Vein endothelial cell (primary cell): ENCODE measurements around the gene C2orf69. TPM values are rescaled to one million over a fixed set of nuclear protein-coding genes. Genes with fewer than 3 reads are reported as not detected.

Experiments used
- small RNA-seq: library from RNA; depleted of rRNA; stranded (forward); fragments of <200 nt; gene quantifications from one replicate; pipeline ENCODE3, GENCODE V24; 2012
- total RNA-seq: library from RNA; depleted of rRNA; stranded (reverse); fragments of >200 nt; gene quantifications from 2 replicates; pipeline ENCODE4 v1.2.3, GENCODE V29; 2012

The C2orf69 gene, protein sequence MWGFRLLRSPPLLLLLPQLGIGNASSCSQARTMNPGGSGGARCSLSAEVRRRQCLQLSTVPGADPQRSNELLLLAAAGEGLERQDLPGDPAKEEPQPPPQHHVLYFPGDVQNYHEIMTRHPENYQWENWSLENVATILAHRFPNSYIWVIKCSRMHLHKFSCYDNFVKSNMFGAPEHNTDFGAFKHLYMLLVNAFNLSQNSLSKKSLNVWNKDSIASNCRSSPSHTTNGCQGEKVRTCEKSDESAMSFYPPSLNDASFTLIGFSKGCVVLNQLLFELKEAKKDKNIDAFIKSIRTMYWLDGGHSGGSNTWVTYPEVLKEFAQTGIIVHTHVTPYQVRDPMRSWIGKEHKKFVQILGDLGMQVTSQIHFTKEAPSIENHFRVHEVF
- total RNA-seq, result 12.1 and 17.3 TPM in 2 replicates

DNA sequence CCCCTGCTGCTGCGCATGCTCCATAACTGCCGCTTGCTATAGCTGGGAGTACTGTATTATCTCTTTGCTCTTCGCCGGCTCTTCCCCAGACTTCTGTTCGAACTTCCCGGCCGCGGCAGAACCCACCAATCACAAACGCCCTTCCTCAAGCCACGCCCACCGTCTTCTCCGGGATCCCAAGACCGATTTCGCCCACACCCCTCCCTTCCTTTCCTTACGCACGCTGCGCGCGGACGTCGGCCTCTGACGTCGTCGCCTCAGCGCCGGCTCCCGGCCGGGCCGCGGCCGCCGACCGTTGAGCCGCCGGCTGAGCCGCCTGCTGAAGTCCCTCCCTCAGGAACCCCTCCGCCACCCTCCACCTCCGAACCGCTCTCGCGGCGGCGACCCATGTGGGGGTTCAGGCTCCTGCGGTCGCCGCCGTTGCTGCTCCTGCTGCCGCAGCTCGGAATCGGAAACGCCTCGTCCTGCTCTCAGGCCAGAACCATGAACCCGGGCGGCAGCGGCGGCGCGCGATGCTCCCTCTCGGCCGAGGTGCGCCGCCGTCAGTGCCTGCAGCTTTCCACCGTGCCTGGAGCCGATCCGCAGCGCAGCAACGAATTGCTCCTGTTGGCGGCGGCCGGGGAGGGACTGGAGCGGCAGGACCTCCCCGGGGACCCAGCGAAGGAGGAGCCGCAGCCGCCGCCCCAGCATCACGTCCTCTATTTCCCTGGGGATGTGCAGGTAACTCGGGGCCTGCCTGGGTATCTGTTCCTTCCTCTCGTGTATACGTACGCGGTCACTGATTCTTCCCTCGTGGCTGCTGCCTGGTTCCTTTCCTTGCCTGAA lies at the start of gene C2orf69:
TSS of gene C2orf69 (plus strand) at position 242 of the 825 bp plus-strand sequence. CDS start at position 388, 146 bp downstream.

DNA sequence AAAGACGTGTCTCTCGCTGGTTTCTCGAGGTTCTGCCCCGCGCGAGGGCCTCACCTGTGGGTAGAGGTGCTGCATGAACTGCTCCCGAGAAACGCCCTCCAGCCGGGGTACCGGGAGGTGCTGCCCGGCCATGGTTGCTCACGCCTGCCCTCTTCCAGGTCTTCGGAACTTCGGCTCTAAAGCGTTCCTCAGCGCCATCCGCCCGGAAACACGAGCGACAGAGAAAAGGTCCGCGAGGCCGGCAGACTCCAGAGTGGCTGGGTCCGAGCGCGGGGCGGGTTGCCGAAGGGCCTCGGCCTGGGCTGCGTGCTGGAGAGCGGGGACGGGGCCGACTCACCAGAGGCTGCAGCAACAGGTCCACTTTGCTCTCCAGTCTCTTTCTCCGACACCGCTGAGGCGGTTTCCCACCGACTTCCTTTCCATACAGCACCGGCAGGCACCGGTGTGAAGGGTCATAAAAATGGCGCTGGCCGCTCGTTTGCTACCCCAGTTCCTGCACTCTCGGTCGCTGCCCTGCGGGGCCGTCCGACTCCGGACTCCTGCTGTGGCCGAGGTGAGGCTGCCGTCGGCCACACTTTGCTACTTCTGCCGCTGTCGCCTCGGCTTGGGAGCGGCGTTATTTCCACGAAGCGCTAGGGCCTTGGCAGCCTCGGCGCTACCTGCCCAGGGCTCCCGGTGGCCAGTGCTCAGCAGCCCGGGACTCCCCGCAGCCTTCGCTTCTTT lies 44.4 kb downstream of the C2orf69 start, which contains the start of the genes MAIP1 and TYW5:
TSS of gene MAIP1 (plus strand) at position 244 of the 723 bp plus-strand sequence. CDS start at position 461, 217 bp downstream.
TSS of gene TYW5 (minus strand) at position 153 of the 723 bp plus-strand sequence. CDS start at position 132, 21 bp downstream.

Small RNAs within 50 kb of the gene (small RNA-seq; reads per million reads assigned to genes)
- gene AC108032.1 (not detected), gene RN7SL717P (not detected)

Other genes starting within 250 kb of the C2orf69 start
- 0.67 TPM in 1 of 2 replicates, not detected in the other for gene FTCDNL1, start 60.1 kb upstream of the C2orf69 start, total RNA-seq
- gene TYW5, start 44.2 kb downstream of the C2orf69 start, total RNA-seq, result 6.5 and 8.9 TPM in 2 replicates
- 25.7 and 26.1 TPM in 2 replicates for gene MAIP1, start 44.3 kb downstream of the C2orf69 start, total RNA-seq